H1 (cell line): ENCODE data around the gene ZNF521. TPM values are rescaled to one million over a fixed set of nuclear protein-coding genes. Genes with fewer than 3 reads are reported as not detected.

Experiments
- CTCF ChIA-PET: fragments of 300-600 bp; sonication (Branson Sonifier 250); formaldehyde crosslinking; loops from one replicate; lab custom pipeline; 2021; ENCODE audit not compliant: partially characterized antibody; lab: Charles Lee
- POLR2A ChIA-PET: fragments of 300-600 bp; sonication (Branson Sonifier 250); formaldehyde crosslinking; loops from one replicate; lab custom pipeline; 2021; ENCODE audit warnings: inconsistent platforms; ENCODE audit not compliant: partially characterized antibody; lab: Charles Lee
- DNase-seq, 2 experiments: peaks; one replicate each; pipeline versions ENCODE4 v3.0.0 to v3.0.0-alpha.2; 2010 to 2022; ENCODE audit warnings: low spot score in 2 of 2, low read depth in 1 of 2, mixed read lengths in 1 of 2
- FAIRE-seq: peaks from 2 replicates; lab custom pipeline; 2011; peaks lifted over from hg19 to GRCh38; lab: Jason Lieb, UNC
- H2AFZ ChIP-seq: 2 replicates; pipeline ENCODE4 v1.8.1; 2012; ENCODE audit warnings: low read length, inconsistent platforms
- H2AK5ac ChIP-seq: 2 replicates; pipeline ENCODE4 v1.6.1; 2013; ENCODE audit warnings: low read depth, low read length
- H2BK120ac ChIP-seq: replicated peaks from 2 replicates; pipeline ENCODE3; 2013; ENCODE audit warnings: low read depth, low read length, inconsistent platforms
- H2BK12ac ChIP-seq: 2 replicates; pipeline ENCODE4 v1.6.1; 2013; ENCODE audit warnings: low read depth, low read length
- H2BK15ac ChIP-seq: 2 replicates; pipeline ENCODE4 v1.6.1; 2013; ENCODE audit warnings: low read length
- H2BK20ac ChIP-seq: 2 replicates; pipeline ENCODE4 v1.6.1; 2013; ENCODE audit warnings: low read length
- H2BK5ac ChIP-seq: 2 replicates; pipeline ENCODE4 v1.6.1; 2013; ENCODE audit warnings: low read depth, low read length
- H3K14ac ChIP-seq: 2 replicates; pipeline ENCODE4 v1.6.1; 2013; ENCODE audit warnings: inconsistent platforms; ENCODE audit not compliant: insufficient read length
- H3K18ac ChIP-seq: 2 replicates; pipeline ENCODE4 v1.6.1; 2013; ENCODE audit warnings: low read length; ENCODE audit errors: extremely low read depth
- H3K23ac ChIP-seq: 2 replicates; pipeline ENCODE4 v1.6.1; 2013; ENCODE audit warnings: inconsistent platforms; ENCODE audit not compliant: insufficient read length
- H3K23me2 ChIP-seq: 2 replicates; pipeline ENCODE4 v1.6.1; 2013; ENCODE audit warnings: low read depth, low read length
- H3K27ac ChIP-seq: 2 replicates; pipeline ENCODE4 v1.6.1; 2011; ENCODE audit warnings: low read depth, low read length, inconsistent platforms
- H3K27me3 ChIP-seq, 4 experiments: replicated peaks in 1 of 4; 1 replicate in 1 of 4; 2 replicates in 3 of 4; pipeline versions ENCODE4 v1.6.1 to v1.8.1; 2011 to 2013; ENCODE audit warnings: low read length in 3 of 4, mild to moderate bottlenecking in 3 of 4, inconsistent platforms in 2 of 4, mixed read lengths in 2 of 4, moderate library complexity in 1 of 4; ENCODE audit not compliant: control insufficient read depth in 3 of 4, insufficient read depth in 3 of 4; ENCODE audit errors: extremely low read depth in 1 of 4
- H3K36me3 ChIP-seq, 4 experiments: 2 replicates each; pipeline versions ENCODE4 v1.6.1 to v1.8.1; 2011 to 2013; ENCODE audit warnings: mild to moderate bottlenecking in 4 of 4, low read length in 3 of 4, moderate library complexity in 2 of 4, control low read depth in 1 of 4, inconsistent platforms in 1 of 4; ENCODE audit not compliant: insufficient read depth in 4 of 4, control insufficient read depth in 2 of 4
- H3K4ac ChIP-seq: replicated peaks from 2 replicates; pipeline ENCODE3; 2013; ENCODE audit warnings: low read length, low read depth, mixed read lengths, inconsistent platforms; ENCODE audit not compliant: insufficient read length
- H3K4me1 ChIP-seq, 4 experiments: replicated peaks in 1 of 4; 1 replicate in 1 of 4; 2 replicates in 3 of 4; pipeline versions ENCODE4 v1.6.1 to v1.8.1; 2011 to 2013; ENCODE audit warnings: low read length in 3 of 4, inconsistent platforms in 2 of 4, mixed read lengths in 1 of 4; ENCODE audit not compliant: insufficient read depth in 4 of 4, control insufficient read depth in 3 of 4
- H3K4me2 ChIP-seq, 2 experiments: 2 replicates each; pipeline versions ENCODE4 v1.6.1 to v1.8.1; 2011 to 2013; ENCODE audit warnings: low read depth in 2 of 2, low read length in 2 of 2, control low read depth in 1 of 2, inconsistent platforms in 1 of 2, mild to moderate bottlenecking in 1 of 2; ENCODE audit not compliant: insufficient read depth in 1 of 2
- H3K4me3 ChIP-seq, 4 experiments: fragments of 200-600, 300-600 bp in 1 of 4; sonication (generic), shearing (Covaris generic), sonication (Bioruptor Twin) in 1 of 4; 2 replicates each; pipeline versions ENCODE4 v1.5.1 to v1.8.1; 2011 to 2016; ENCODE audit warnings: low read length in 4 of 4, low read depth in 3 of 4, control low read depth in 2 of 4, inconsistent platforms in 2 of 4, mild to moderate bottlenecking in 2 of 4, mixed read lengths in 1 of 4, moderate library complexity in 1 of 4; ENCODE audit not compliant: insufficient read depth in 2 of 4; ENCODE audit errors: extremely low read depth in 1 of 4
- H3K56ac ChIP-seq: replicated peaks from 2 replicates; pipeline ENCODE3; 2013; ENCODE audit warnings: low read depth, mild to moderate bottlenecking, mixed read lengths, low read length, inconsistent platforms; ENCODE audit not compliant: insufficient read length
- H3K79me1 ChIP-seq: 2 replicates; pipeline ENCODE4 v1.6.1; 2013; ENCODE audit warnings: low read depth, low read length, control low read depth
- H3K79me2 ChIP-seq, 2 experiments: 2 replicates each; pipeline versions ENCODE4 v1.6.1 to v1.8.1; 2012 to 2013; ENCODE audit warnings: low read length in 2 of 2, mild to moderate bottlenecking in 2 of 2, inconsistent platforms in 1 of 2; ENCODE audit not compliant: insufficient read depth in 2 of 2, control insufficient read depth in 1 of 2
- H3K9ac ChIP-seq, 4 experiments: replicated peaks in 1 of 4; 1 replicate in 1 of 4; 2 replicates in 3 of 4; pipeline versions ENCODE4 v1.6.1 to v1.8.1; 2011 to 2013; ENCODE audit warnings: low read depth in 3 of 4, low read length in 3 of 4, control low read depth in 2 of 4, mild to moderate bottlenecking in 2 of 4, moderate library complexity in 2 of 4, inconsistent platforms in 1 of 4; ENCODE audit errors: extremely low read depth in 1 of 4
- H3K9me3 ChIP-seq, 2 experiments: 2 replicates each; pipeline versions ENCODE4 v1.6.1 to v1.8.1; 2012 to 2013; ENCODE audit warnings: mild to moderate bottlenecking in 2 of 2, moderate library complexity in 2 of 2, control low read depth in 1 of 2, inconsistent platforms in 1 of 2, low read depth in 1 of 2, low read length in 1 of 2, mixed read lengths in 1 of 2; ENCODE audit not compliant: insufficient read depth in 2 of 2
- H4K20me1 ChIP-seq, 2 experiments: replicated peaks in 1 of 2; 2 replicates each; pipeline versions ENCODE3 to v1.8.1; 2011 to 2013; ENCODE audit warnings: inconsistent platforms in 2 of 2, low read length in 2 of 2, mild to moderate bottlenecking in 1 of 2; ENCODE audit not compliant: insufficient read depth in 2 of 2, control insufficient read depth in 1 of 2
- H4K5ac ChIP-seq: 2 replicates; pipeline ENCODE4 v1.6.1; 2013; ENCODE audit warnings: low read length, low read depth, mixed read lengths, inconsistent platforms; ENCODE audit not compliant: insufficient read length
- H4K8ac ChIP-seq: 2 replicates; pipeline ENCODE4 v1.8.0; 2013; ENCODE audit warnings: mild to moderate bottlenecking, moderate library complexity, low read length, inconsistent platforms; ENCODE audit not compliant: insufficient read depth; ENCODE audit errors: extremely low read depth
- H4K91ac ChIP-seq: replicated peaks from 2 replicates; pipeline ENCODE3; 2013; ENCODE audit warnings: low read length, mixed read lengths, inconsistent platforms; ENCODE audit not compliant: insufficient read length
- BACH1 ChIP-seq: IDR thresholded peaks from 2 replicates; pipeline ENCODE4 v1.6.1; 2012; ENCODE audit warnings: low read length, improper control_type of control experiment
- E2F6 ChIP-seq: IDR thresholded peaks from 2 replicates; pipeline ENCODE4 v1.6.1; 2012; ENCODE audit warnings: inconsistent platforms
- MAX ChIP-seq: IDR thresholded peaks from 2 replicates; pipeline ENCODE4 v1.6.1; 2012; ENCODE audit warnings: inconsistent platforms
- POU5F1 ChIP-seq: IDR thresholded peaks from 2 replicates; pipeline ENCODE4 v1.6.1; 2011; ENCODE audit warnings: low read depth, mild to moderate bottlenecking, low read length, moderate library complexity
- RXRA ChIP-seq: IDR thresholded peaks from 2 replicates; pipeline ENCODE4 v1.6.1; 2011; ENCODE audit warnings: low read depth, mild to moderate bottlenecking, low read length, moderate library complexity; ENCODE audit not compliant: insufficient read depth
- WGBS, 2 experiments: shearing (Covaris generic) in 1 of 2; methylation state at CpG; one replicate each; pipeline versions ENCODE4 v1.1.6 to v1.1.7; 2013 to 2015; ENCODE audit warnings: low lambda C conversion rate in 2 of 2, mixed read lengths in 2 of 2, inconsistent platforms in 1 of 2, low coverage in 1 of 2, missing lambda C conversion rate in 1 of 2; ENCODE audit not compliant: insufficient replicate concordance in 2 of 2, insufficient coverage in 1 of 2, insufficient read length in 1 of 2; ENCODE audit errors: extremely low coverage in 1 of 2, missing lambda C conversion rate in 1 of 2; 5-methylcytosine and 5-hydroxymethylcytosine counted together
- polyA plus RNA-seq, 7 experiments: library from polyadenylated mRNA; depleted of rRNA in 3 of 7; stranded (reverse) in 5 of 7; unstranded in 2 of 7; fragments of >200 nt in 5 of 7; fragments of 200-250 nt in 2 of 7; gene quantifications; 1 replicate in 5 of 7; 2 replicates in 1 of 7; 4 replicates in 1 of 7; pipeline versions ENCODE4 v1.2.1 to v1.2.3, GENCODE V29; 2011 to 2013; ENCODE audit warnings: missing spikeins in 2 of 7, mixed read lengths in 2 of 7
- total RNA-seq: library from RNA; stranded (reverse); fragmentation: NEBNext Ultra II Directional; extraction: Animal tissue kit (Norgen Biotek cat#: 25700); gene quantifications from 2 replicates; pipeline ENCODE4 v1.2.1, GENCODE V29; 2021

ZNF521 gene
- total and polyA plus RNA-seq, 2 of the 8 experiments (the other 6 are each of a cell fraction or from before 2014, with no cell fraction given): 9.5 to 15.8 TPM

- TF ChIP-seq E2F6: no peak
- no peak for TF ChIP-seq BACH1
- no peak for TF ChIP-seq RXRA
- no peak for TF ChIP-seq POU5F1
- TF ChIP-seq MAX: no peak
- TF ChIP-seq, all 59 proteins: peak for 0
- H2BK15ac ChIP-seq: no peak overlapping the region
- H2AFZ ChIP-seq: no peak overlapping the region
- H4K8ac ChIP-seq: no peak overlapping the region
- H3K18ac ChIP-seq: no peak overlapping the region
- no peak overlapping the region for H3K14ac ChIP-seq
- FAIRE-seq (no peak), DNase-seq (no peak)
- no peak overlapping the region for H3K23ac ChIP-seq
- CTCF ChIA-PET: no interaction called here
- no peak overlapping the region for H2BK5ac ChIP-seq
- H3K36me3 ChIP-seq: no peaks in the 10 kb centered on the region
- H2BK20ac ChIP-seq: no peak overlapping the region
- no peak overlapping the region for H3K56ac ChIP-seq
- no peaks in the 10 kb centered on the region for H4K20me1 ChIP-seq
- WGBS, 2 experiments: 89% methylated on average over 4 of the region's 4 CpGs; no CpG with 5 or more reads in 1 of the 2 experiments
- H3K4me3 ChIP-seq: no peak overlapping the region
- H3K9me3 ChIP-seq: no peaks in the 10 kb centered on the region
- H3K4ac ChIP-seq: no peak overlapping the region
- no peak overlapping the region for H3K9ac ChIP-seq
- POLR2A ChIA-PET: no interaction called here
- no peaks in the 10 kb centered on the region for H3K79me2 ChIP-seq
- H3K27me3 ChIP-seq: no peaks in the 10 kb centered on the region
- no peak overlapping the region for H2BK12ac ChIP-seq
- H2BK120ac ChIP-seq: no peak overlapping the region
- H2AK5ac ChIP-seq: no peak overlapping the region
- no peak overlapping the region for H4K91ac ChIP-seq
- 0 out of 7 replicates have a peak, but pooled peaks cover 0 to 2% (median 0%) of the 10 kb centered on the region in 4 experiments for H3K4me1 ChIP-seq
- no peaks in the 10 kb centered on the region for H3K23me2 ChIP-seq
- no peak overlapping the region for H4K5ac ChIP-seq
- H3K27ac ChIP-seq: no peak overlapping the region
- H3K79me1 ChIP-seq: no peaks in the 10 kb centered on the region
- no peak overlapping the region for H3K4me2 ChIP-seq
Observed at GRCh38 chr18:25186871-25187270, 165.1 kb downstream of the ZNF521 start.
